Measurements from ENCODE around the gene VAMP8. TPM values are rescaled to one million over a fixed set of nuclear protein-coding genes. Genes with fewer than 3 reads are reported as not detected.

The VAMP8 gene
- total RNA-seq, 4 donors from 2014 or later = 78.8 to 144 (median 93.8) TPM

GRCh38 chr2:85598594-85599340, 21.4 kb downstream of the VAMP8 start:
- intact Hi-C loops (cut with DNase I) = no loop called here
- H3K36me3 ChIP-seq = peaks cover 8 to 45% (median 12%) of the 10 kb centered on the region in 3 donors
- no peak overlapping the region for H3K4me3 ChIP-seq
- no peak for DNase-seq
- no peak overlapping the region for H3K27ac ChIP-seq
- H3K9me3 ChIP-seq = no peaks in the 10 kb centered on the region
- TF ChIP-seq, protein P1, sequence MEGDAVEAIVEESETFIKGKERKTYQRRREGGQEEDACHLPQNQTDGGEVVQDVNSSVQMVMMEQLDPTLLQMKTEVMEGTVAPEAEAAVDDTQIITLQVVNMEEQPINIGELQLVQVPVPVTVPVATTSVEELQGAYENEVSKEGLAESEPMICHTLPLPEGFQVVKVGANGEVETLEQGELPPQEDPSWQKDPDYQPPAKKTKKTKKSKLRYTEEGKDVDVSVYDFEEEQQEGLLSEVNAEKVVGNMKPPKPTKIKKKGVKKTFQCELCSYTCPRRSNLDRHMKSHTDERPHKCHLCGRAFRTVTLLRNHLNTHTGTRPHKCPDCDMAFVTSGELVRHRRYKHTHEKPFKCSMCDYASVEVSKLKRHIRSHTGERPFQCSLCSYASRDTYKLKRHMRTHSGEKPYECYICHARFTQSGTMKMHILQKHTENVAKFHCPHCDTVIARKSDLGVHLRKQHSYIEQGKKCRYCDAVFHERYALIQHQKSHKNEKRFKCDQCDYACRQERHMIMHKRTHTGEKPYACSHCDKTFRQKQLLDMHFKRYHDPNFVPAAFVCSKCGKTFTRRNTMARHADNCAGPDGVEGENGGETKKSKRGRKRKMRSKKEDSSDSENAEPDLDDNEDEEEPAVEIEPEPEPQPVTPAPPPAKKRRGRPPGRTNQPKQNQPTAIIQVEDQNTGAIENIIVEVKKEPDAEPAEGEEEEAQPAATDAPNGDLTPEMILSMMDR (IDR thresholded peaks at IDR 0.05) = no peak
- no peak for TF ChIP-seq POLR2A (IDR thresholded peaks at IDR 0.05)
- H3K27me3 ChIP-seq = no peaks in the 10 kb centered on the region
- WGBS, 2 donors = 69 to 81% methylated on average over 11 to 13 of the region's 14 CpGs
- H3K4me1 ChIP-seq = peaks cover 30 to 69% (median 33%) of the 10 kb centered on the region in 3 donors

- Histone ChIP-seq H3K27me3 (no peaks in the 10 kb centered on the region), H3K36me3 (peaks cover 8 to 45% (median 12%) of the 10 kb centered on the region in 3 donors), H3K27ac (no peak overlapping the region), H3K4me1 (peaks cover 34 to 69% (median 36%) of the 10 kb centered on the region in 3 donors), H3K9me3 (no peaks in the 10 kb centered on the region), H3K4me3 (no peak overlapping the region)
- no peak for DNase-seq
- WGBS, 2 donors = 60 to 72% methylated on average over 8 to 14 of the region's 17 CpGs
- TF ChIP-seq, protein P1 (IDR thresholded peaks at IDR 0.05) = no peak
- TF ChIP-seq POLR2A (IDR thresholded peaks at IDR 0.05) = no peak
- intact Hi-C loops (cut with DNase I) = no loop called here
Measured at GRCh38 chr2:85599468-85600234, 22.3 kb downstream of the VAMP8 start.

- peaks cover 8 to 45% (median 12%) of the 10 kb centered on the region in 3 donors for H3K36me3 ChIP-seq
- TF ChIP-seq POLR2A (IDR thresholded peaks at IDR 0.05) = no peak
- TF ChIP-seq, protein P1 (IDR thresholded peaks at IDR 0.05) = no peak
- H3K4me1 ChIP-seq = peaks cover 32 to 71% (median 37%) of the 10 kb centered on the region in 3 donors
- intact Hi-C loops (cut with DNase I) = no loop called here
- no peaks in the 10 kb centered on the region for H3K9me3 ChIP-seq
- WGBS, 2 donors = 60% methylated on average over 1 of the region's 3 CpGs; no CpG with 5 or more reads in 1 of the 2 donors
- H3K27ac ChIP-seq = no peak overlapping the region
- no peak overlapping the region for H3K4me3 ChIP-seq
- DNase-seq = no peak
- no peaks in the 10 kb centered on the region for H3K27me3 ChIP-seq
Measured at GRCh38 chr2:85600235-85600575, 22.8 kb downstream of the VAMP8 start.

DNA sequence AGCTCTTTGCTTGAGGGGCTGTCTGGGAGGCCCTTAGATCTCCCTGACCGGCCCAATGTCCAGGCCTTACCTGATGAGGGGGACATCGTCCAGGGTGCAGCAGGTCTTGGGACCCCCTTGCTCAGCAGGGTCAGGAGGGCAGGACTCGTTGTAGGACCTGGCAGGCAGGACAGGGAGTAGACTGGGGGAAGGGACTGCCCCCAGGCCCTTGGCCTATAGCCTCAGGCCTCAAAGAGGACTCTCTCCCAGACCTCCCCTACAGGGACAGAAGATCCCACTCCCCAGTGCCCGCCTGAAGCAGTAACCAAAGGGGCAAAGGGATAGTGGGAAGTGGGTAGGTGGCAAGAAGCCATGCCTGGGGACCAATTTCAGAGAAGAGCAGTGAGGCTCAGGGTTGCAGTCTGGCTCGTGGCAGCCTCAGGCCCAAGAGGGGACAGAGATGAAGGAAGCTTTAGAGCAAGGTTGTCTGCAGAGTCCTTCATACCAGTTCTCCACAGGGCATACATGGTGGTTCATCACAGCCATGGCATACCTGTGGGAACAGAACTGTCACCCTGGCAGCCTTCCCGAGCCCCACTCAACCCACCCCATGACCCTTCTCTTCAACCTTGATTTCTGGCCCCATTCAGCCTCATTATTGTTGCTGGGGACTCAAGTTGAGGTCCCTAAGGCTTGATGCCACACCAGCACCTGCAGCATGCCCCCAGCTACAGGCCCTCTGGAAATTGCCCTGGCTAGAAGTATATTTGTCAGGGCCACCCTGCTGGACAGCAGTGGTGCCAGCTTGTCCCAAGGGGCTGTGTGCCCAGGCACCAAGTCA, 23.8 kb downstream of the VAMP8 start:
- H3K36me3 ChIP-seq = peaks cover 8 to 45% (median 17%) of the 10 kb centered on the region in 3 donors
- WGBS, 2 donors = 74% methylated on average over 4 of the region's 6 CpGs; no CpG with 5 or more reads in 1 of the 2 donors
- peak overlapping the region; percentile 82 to 95 (median 87) for H3K27ac ChIP-seq
- intact Hi-C loops (cut with DNase I) = no loop called here
- H3K27me3 ChIP-seq = no peaks in the 10 kb centered on the region
- H3K4me3 ChIP-seq = peak overlapping the region in 3 of 4 donors; percentile 60 to 88 (median 66)
- H3K4me1 ChIP-seq = peaks cover 32 to 77% (median 45%) of the 10 kb centered on the region in 3 donors
- no peak for DNase-seq
- no peak for TF ChIP-seq POLR2A (IDR thresholded peaks at IDR 0.05)
- no peaks in the 10 kb centered on the region for H3K9me3 ChIP-seq

DNA sequence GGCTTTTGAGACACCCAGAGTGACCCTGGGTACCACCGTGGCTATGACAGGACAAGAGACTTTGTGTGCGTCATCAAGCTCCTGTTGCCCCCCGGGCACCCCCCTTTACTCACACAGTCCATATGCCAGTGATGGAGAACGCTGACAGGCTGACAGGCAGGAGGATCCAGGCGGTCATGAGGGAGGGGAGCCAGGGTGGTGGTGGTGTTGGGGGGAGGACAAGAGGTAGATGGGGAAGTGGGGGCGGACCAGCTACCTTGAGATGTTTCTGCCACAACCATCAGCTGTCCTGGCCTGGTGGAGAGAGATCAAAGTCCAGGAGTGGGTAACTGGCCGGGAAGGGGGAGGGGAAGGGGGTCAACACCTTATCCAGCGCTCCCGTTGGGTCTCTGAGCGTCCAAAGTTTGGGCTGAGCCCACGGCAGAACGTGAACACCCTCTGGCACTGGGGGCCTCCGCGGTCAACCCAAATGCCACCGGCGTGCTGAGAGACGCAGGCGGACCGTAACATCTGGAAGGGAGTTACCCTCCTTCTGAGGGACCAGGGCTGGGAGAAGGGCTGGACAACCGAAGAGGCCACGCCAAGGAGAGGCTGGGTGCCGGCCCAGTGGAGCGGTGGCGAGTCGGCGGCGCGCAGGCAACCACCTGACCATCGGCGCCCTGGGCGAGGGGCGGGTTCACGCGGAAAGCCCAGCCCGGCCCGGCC, 24.5 kb downstream of the VAMP8 start:
- no peak for DNase-seq
- 9 to 32% methylated on average over 4 to 18 of the region's 36 CpGs for WGBS, 2 donors
- Histone ChIP-seq H3K27ac (peak overlapping the region; percentile 82 to 95 (median 87)), H3K27me3 (no peaks in the 10 kb centered on the region), H3K9me3 (no peaks in the 10 kb centered on the region), H3K4me1 (peaks cover 25 to 77% (median 39%) of the 10 kb centered on the region in 3 donors), H3K4me3 (peak overlapping the region; percentile 60 to 88 (median 68)), H3K36me3 (peaks cover 8 to 47% (median 16%) of the 10 kb centered on the region in 3 donors)
- intact Hi-C loops (cut with DNase I) = no loop called here
- TF ChIP-seq POLR2A (IDR thresholded peaks at IDR 0.05) = no peak
- TF ChIP-seq, protein P1 (IDR thresholded peaks at IDR 0.05) = no peak
